Natural killer cell (primary cell): Measurements from ENCODE around the gene MB21D2. TPM values are rescaled to one million over a fixed set of nuclear protein-coding genes. Genes with fewer than 3 reads are reported as not detected.

Experiments used
- ATAC-seq, 3 donors: fragments of 150-1000 bp in 2 of 3; fragments of 200-7000 bp in 1 of 3; cut with Tn5 transposase; 1 replicate in 1 of 3; 2 replicates in 2 of 3; pipeline ENCODE4 v1.10.0; 2021; ENCODE audit warnings: mild to moderate bottlenecking in 2 of 3, moderate library complexity in 2 of 3
- DNase-seq, 2 donors: peaks; one replicate each; pipeline versions ENCODE4 v3.0.0 to v3.0.0-alpha.2; 2013 to 2021; ENCODE audit warnings: mixed read lengths in 1 of 2
- H3K27ac ChIP-seq: one replicate; pipeline ENCODE4 v1.5.1; 2013; ENCODE audit warnings: mild to moderate bottlenecking, low read length
- H3K27me3 ChIP-seq: one replicate; pipeline ENCODE4 v1.6.1; 2013; ENCODE audit warnings: low read length; ENCODE audit not compliant: control insufficient read depth, insufficient read depth
- H3K36me3 ChIP-seq: one replicate; pipeline ENCODE4 v1.6.1; 2013; ENCODE audit warnings: low read length; ENCODE audit not compliant: control insufficient read depth, insufficient read depth
- H3K4me1 ChIP-seq: one replicate; pipeline ENCODE4 v1.6.1; 2013; ENCODE audit warnings: low read length; ENCODE audit not compliant: control insufficient read depth, insufficient read depth
- H3K4me3 ChIP-seq: one replicate; pipeline ENCODE4 v1.5.1; 2013; ENCODE audit warnings: low read length
- H3K9me3 ChIP-seq: one replicate; pipeline ENCODE4 v1.6.1; 2013; ENCODE audit warnings: low read length; ENCODE audit not compliant: control insufficient read depth, insufficient read depth
- H3K27ac Mint-ChIP-seq, 2 donors: one replicate each; pipeline ENCODE4 v1.8.0; 2022; ENCODE audit warnings: mild to moderate bottlenecking in 2 of 2, mixed read lengths in 2 of 2, moderate library complexity in 1 of 2
- H3K27me3 Mint-ChIP-seq, 2 donors: one replicate each; pipeline ENCODE4 v1.8.0; 2022; ENCODE audit warnings: low read depth in 2 of 2, mixed read lengths in 2 of 2
- H3K36me3 Mint-ChIP-seq: one replicate; pipeline ENCODE4 v1.8.0; 2022; ENCODE audit warnings: mixed read lengths
- H3K4me1 Mint-ChIP-seq, 2 donors: one replicate each; pipeline ENCODE4 v1.8.0; 2022; ENCODE audit warnings: mixed read lengths in 2 of 2
- H3K4me3 Mint-ChIP-seq: one replicate; pipeline ENCODE4 v1.8.0; 2022; ENCODE audit warnings: mild to moderate bottlenecking, moderate library complexity, mixed read lengths
- H3K9me3 Mint-ChIP-seq, 2 donors: one replicate each; pipeline ENCODE4 v1.8.0; 2022; ENCODE audit warnings: mixed read lengths in 2 of 2
- WGBS: methylation state at CpG from one replicate; pipeline ENCODE4 v1.1.7; 2013; ENCODE audit warnings: missing lambda C conversion rate; ENCODE audit not compliant: insufficient coverage; 5-methylcytosine and 5-hydroxymethylcytosine counted together
- intact Hi-C: fragments of 100-400 bp; cut with micrococcal nuclease; formaldehyde crosslinking; loops from one replicate; pipeline ENCODE4 v1.14.2; 2022
- total RNA-seq, 4 donors: library from RNA; stranded (reverse); fragments of 120-200 nt in 1 of 4; gene quantifications; one replicate each; pipeline versions ENCODE4 v1.2.3 to v1.2.4, GENCODE V29; 2013 to 2022
- TF ChIP-seq, protein P1 (sequence below): fragments of 200-600 bp; IDR thresholded peaks from one replicate; pipeline ENCODE4 v1.8.0; 2022; ENCODE audit warnings: antibody characterized with exemption

The MB21D2 gene
- total RNA-seq, 3 donors from 2014 or later (not counting 1 experiment from before 2014, with no cell fraction given): 0.19 to 0.45 (median 0.27) TPM

DNA sequence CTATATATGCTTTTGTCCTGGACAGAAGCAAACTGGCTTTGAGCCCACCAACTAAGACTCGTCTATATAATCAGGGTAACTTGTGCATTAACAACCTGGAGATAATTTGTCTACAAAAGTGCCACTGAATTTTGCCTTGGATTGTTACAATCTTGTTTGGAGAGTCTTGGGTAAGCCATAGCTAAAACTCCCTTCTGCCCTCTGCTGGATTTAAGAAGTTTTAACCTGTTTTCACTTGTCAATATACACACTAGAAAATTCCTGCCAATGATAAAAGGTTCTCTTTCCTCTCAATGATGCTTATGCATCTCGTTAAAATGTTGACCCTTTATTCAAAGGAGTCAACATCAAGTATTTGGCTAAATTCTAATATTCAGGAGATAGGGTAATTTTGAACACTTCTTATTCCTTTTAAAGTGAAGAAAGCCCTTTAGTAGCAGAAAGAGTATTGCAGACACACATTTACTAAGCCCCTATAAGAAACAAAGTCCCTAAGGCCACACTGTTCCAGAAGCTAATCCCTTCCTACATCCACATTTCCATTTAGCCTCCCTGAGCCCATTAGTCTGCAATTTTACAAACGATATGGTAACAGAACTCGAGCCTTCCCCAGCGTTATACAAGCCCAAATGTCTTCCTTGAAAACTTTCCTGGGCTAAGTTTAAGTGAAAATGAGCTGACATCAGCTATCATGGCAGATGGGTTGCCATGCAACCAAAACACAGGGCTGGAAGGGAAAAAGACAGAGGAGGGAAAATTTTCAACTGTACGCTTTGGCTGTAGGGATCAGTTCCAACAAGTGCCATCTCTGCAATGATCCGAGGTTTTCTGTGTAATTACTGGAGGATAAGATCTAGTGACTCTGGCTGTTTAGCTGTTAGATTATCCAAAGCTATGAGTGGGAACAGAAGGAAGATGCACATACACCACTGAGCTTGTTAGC lies 114.4 kb downstream of the MB21D2 start:
- TF ChIP-seq, protein P1, sequence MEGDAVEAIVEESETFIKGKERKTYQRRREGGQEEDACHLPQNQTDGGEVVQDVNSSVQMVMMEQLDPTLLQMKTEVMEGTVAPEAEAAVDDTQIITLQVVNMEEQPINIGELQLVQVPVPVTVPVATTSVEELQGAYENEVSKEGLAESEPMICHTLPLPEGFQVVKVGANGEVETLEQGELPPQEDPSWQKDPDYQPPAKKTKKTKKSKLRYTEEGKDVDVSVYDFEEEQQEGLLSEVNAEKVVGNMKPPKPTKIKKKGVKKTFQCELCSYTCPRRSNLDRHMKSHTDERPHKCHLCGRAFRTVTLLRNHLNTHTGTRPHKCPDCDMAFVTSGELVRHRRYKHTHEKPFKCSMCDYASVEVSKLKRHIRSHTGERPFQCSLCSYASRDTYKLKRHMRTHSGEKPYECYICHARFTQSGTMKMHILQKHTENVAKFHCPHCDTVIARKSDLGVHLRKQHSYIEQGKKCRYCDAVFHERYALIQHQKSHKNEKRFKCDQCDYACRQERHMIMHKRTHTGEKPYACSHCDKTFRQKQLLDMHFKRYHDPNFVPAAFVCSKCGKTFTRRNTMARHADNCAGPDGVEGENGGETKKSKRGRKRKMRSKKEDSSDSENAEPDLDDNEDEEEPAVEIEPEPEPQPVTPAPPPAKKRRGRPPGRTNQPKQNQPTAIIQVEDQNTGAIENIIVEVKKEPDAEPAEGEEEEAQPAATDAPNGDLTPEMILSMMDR: no peak
- Histone ChIP-seq H3K27me3 (no peaks in the 10 kb centered on the region), H3K27ac (no peak overlapping the region), H3K9me3 (no peaks in the 10 kb centered on the region), H3K4me1 (no peaks in the 10 kb centered on the region), H3K36me3 (no peaks in the 10 kb centered on the region), H3K4me3 (no peak overlapping the region)
- Mint-ChIP-seq H3K27me3 (no peaks in the 10 kb centered on the region), H3K9me3 (no peaks in the 10 kb centered on the region), H3K27ac (no peak overlapping the region), H3K4me3 (no peak overlapping the region), H3K36me3 (no peaks in the 10 kb centered on the region), H3K4me1 (no peaks in the 10 kb centered on the region)
- ATAC-seq: no peak
- intact Hi-C loops: no loop called here
- WGBS: 77% methylated on average over 6 of the region's 7 CpGs
- DNase-seq: peak in 1 of 2 donors; percentile 21

DNA sequence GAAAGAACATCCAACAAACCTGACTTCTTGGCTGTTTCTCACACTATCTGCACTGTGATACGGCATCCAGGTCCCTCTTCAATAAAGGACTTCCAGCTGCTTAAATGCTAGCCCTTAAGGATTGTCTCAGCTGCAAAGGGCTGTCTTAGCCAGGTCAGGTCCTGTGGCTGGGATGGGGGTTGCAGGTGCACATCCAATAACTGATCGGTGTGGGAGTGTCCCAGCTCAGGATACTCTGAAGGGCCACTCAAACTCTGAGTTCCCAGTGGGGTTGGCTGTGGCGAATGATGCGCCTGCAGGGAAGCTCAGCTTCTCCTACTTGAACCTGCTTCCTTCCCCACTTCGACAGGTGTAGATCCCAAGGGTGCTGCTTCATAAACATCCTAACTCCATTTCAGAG lies 115.7 kb downstream of the MB21D2 start:
- Histone ChIP-seq H3K4me3 (no peak overlapping the region), H3K9me3 (no peaks in the 10 kb centered on the region), H3K27me3 (no peaks in the 10 kb centered on the region), H3K27ac (no peak overlapping the region), H3K4me1 (no peaks in the 10 kb centered on the region), H3K36me3 (no peaks in the 10 kb centered on the region)
- no peaks in the 10 kb centered on the region for H3K27me3 Mint-ChIP-seq
- no peak overlapping the region for H3K4me3 Mint-ChIP-seq
- DNase-seq (no peak), ATAC-seq (no peak)
- 91% methylated on average over 5 of the region's 5 CpGs for WGBS
- no peaks in the 10 kb centered on the region for H3K36me3 Mint-ChIP-seq
- intact Hi-C loops: no loop called here
- peaks cover 0 to 2% of the 10 kb centered on the region in 2 donors for H3K9me3 Mint-ChIP-seq
- no peak overlapping the region for H3K27ac Mint-ChIP-seq
- H3K4me1 Mint-ChIP-seq: no peaks in the 10 kb centered on the region
- TF ChIP-seq, protein P1: no peak

DNA sequence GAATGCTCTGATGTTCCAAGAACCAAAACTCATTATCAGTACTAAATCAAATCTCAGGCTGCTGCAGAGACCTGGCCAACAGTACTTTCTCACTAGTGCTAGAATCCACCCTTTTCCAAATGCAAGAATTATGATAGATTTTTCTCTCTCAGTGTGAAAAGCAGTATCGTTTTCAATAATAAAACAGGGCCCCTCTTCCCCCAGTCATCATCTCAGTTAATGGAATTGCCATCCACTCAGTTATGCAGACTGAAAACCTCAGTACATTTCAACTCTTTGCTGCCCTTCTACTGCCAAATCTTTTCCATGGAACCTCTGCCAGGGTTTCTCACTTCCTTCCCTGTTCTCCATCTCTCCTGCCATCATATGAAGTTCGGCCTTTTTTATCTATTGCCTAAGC lies 117.9 kb downstream of the MB21D2 start:
- no peak overlapping the region for H3K27ac ChIP-seq
- 82% methylated on average over 2 of the region's 2 CpGs for WGBS
- ATAC-seq (no peak), DNase-seq (no peak)
- no peak overlapping the region for H3K27ac Mint-ChIP-seq
- no peaks in the 10 kb centered on the region for H3K4me1 ChIP-seq
- no peaks in the 10 kb centered on the region for H3K9me3 ChIP-seq
- no peaks in the 10 kb centered on the region for H3K36me3 Mint-ChIP-seq
- no peaks in the 10 kb centered on the region for H3K4me1 Mint-ChIP-seq
- H3K9me3 Mint-ChIP-seq: peaks cover 0 to 2% of the 10 kb centered on the region in 2 donors
- H3K4me3 Mint-ChIP-seq: no peak overlapping the region
- no peak overlapping the region for H3K4me3 ChIP-seq
- no peaks in the 10 kb centered on the region for H3K27me3 ChIP-seq
- no peaks in the 10 kb centered on the region for H3K27me3 Mint-ChIP-seq
- TF ChIP-seq, protein P1: no peak
- no peaks in the 10 kb centered on the region for H3K36me3 ChIP-seq
- intact Hi-C loops: no loop called here
